Measurements from ENCODE around the gene CREB3L2. TPM values are rescaled to one million over a fixed set of nuclear protein-coding genes. Genes with fewer than 3 reads are reported as not detected.
A peak's percentile ranks its signal among the peaks of the same experiment; 100 is the strongest.
"Not testable (repeated sequence)": the region's sequence is repeated elsewhere in the genome, so short reads cannot be mapped to it uniquely, and the experiment has no call there.

The CREB3L2 gene
- polyA plus RNA-seq, 1 donor: 32.3 TPM

DNA sequence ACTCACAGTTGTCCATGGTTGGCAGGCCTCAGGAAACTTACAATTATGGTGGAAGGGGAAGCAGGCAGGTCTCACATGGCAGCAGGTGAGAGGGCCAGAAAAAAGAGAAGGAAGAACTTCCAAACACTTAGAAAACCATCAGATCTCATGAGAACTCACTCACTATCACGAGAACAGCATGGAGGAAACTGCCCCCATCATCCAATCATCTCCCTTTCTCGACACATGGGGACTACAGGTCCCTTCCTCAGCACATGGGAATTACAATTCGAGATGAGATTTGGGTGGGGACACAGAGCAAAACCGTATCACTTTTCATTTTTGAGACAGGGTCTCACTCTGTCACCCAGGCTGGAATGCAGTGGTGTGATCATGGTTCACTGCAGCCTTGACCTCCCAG is 12.3 kb upstream of the CREB3L2 start:
- DNase-seq: not testable (repeated sequence)

GRCh38 chr7:138009350-138009653 is 7.4 kb upstream of the CREB3L2 start:
- DNase-seq: no peak

GRCh38 chr7:138008588-138009349 is 6.9 kb upstream of the CREB3L2 start:
- DNase-seq: peak; percentile 70

GRCh38 chr7:138008019-138008587 is 6.2 kb upstream of the CREB3L2 start:
- no peak for DNase-seq

GRCh38 chr7:138006106-138006505 is 4.2 kb upstream of the CREB3L2 start:
- DNase-seq: no peak

- no peak for DNase-seq
Observed at GRCh38 chr7:138004936-138005335, 3.0 kb upstream of the CREB3L2 start.

- no peak for DNase-seq
Observed at GRCh38 chr7:138004046-138004445, 2.2 kb upstream of the CREB3L2 start.

DNA sequence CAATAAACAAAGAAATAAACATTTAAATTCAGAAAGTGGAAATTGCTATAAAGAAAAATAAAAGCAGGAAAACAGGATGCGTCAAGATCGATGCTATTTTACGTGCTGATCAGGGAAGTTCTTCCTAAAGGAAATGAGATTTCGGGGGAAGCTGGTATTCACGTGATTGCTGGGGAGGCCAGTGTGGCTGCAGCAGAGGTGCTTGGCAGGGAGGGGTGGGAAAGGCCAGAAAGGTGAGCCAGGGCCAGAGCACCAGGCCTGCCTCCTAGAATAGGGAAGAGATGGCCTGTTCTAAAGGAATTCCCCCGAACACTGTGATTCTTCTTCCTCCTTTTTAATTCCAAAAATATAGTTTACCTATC is 923 bp upstream of the CREB3L2 start:
- DNase-seq: no peak

GRCh38 chr7:138002096-138002827 is 376 bp upstream of the CREB3L2 start:
- peak; percentile 99 for DNase-seq

- peak; percentile 79 for DNase-seq
Observed at GRCh38 chr7:138000081-138000701, 1.7 kb downstream of the CREB3L2 start.

DNA sequence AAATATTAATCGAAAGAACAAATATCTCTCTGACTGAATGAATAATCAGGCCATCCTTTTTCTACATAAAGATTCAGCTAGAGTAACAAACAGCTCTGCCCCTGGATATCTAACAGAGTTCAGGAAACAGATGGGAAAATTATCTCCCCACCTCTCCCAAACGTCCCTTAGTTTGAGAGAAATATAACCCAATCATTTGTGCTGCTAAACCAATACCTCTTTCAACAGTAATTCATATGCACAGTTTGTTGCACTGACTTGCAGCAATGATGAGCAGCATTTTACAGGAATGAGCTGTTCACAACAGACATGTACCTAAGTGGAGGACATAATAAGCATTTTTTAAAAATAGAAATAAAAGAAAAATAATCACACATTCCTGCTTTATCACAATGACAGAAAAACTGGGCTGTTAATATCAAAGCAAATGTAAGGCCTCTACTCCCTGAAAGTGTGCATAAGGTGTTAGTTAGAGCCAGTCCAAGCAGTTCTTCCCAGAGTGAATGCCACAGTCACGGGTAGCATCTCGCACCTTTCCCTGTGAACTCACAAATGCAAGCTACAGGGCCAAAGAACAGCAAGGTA is 2.3 kb downstream of the CREB3L2 start:
- no peak for DNase-seq

DNA sequence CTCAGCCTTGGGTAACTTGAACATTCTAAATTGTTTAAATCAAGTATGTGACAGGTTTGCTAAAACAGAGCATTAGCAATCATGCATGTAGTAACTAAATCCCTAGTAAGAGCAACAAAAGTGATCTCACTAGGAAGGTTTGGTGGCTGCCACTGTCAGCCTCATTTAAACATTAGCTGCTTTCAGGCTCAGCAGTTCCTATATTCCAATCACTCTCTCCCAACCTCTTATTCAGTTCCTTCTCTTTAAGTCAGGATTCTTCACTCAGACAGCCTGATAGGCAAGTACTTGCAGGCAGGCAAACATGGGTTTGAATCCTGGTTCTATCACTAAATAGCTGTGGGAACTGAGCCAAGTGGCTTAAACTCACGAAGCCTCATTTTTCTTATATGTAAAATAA is 3.6 kb downstream of the CREB3L2 start:
- DNase-seq: no peak

DNA sequence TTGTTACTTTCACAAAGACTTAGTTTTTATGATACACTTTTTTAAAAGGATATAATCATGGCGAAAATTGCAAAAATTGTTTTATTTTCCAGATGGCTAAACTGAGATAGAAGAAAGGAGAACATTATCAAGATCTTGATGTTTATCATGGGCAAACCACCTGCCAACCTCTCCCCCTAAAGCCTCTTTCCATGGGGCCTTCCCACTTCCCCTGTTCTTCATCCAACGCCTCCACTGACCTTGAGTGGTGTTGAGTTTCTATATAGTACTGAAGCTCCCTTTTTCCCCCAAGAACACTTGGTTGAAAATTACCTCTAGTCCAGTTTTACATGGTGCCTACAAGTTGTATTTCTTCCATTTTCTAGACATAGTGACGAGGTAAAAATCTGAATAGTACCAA is 5.0 kb downstream of the CREB3L2 start:
- no peak for DNase-seq

DNA sequence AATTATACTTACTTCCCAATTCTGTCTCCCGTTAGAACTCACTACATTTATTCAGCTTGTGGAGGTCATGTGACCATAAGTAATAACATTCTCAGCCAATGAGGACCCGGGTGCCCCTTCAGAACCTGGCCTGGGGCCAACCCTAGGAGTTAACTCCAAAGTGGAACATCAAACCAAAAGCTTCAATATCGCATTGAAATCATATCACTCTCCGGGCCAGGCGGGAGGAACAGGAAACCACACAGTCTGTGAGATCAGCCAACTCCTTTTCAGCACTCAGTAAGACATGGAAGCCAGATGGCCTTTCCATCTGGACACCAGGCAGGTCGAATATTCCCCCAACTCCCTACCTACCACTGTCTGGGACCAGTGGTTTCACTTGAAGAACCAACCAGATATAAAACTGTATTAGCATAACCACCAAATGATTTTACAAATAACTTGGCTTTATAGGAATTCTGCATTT is 5.5 kb downstream of the CREB3L2 start:
- DNase-seq: peak; percentile 45

DNA sequence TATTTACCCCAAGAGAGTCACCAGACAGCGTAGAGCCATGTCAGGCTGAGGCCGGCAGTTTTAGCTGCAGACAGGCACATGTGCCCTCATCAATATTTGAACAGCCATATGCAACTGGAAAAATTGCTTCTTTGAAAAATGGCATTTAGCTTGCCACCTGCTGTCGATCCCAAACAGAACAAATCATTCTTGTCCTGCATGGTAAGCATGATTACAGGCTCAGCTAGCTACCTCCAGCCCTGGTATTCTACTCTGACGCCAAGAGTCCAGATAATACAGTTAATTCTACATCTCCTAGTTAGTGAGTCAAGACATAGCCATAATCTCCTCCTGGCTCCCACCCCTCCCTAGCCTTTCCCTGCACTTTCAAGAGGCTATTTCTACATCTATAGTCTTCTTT is 7.7 kb downstream of the CREB3L2 start:
- DNase-seq: no peak

GRCh38 chr7:137993395-137993743 is 8.5 kb downstream of the CREB3L2 start:
- no peak for DNase-seq

DNA sequence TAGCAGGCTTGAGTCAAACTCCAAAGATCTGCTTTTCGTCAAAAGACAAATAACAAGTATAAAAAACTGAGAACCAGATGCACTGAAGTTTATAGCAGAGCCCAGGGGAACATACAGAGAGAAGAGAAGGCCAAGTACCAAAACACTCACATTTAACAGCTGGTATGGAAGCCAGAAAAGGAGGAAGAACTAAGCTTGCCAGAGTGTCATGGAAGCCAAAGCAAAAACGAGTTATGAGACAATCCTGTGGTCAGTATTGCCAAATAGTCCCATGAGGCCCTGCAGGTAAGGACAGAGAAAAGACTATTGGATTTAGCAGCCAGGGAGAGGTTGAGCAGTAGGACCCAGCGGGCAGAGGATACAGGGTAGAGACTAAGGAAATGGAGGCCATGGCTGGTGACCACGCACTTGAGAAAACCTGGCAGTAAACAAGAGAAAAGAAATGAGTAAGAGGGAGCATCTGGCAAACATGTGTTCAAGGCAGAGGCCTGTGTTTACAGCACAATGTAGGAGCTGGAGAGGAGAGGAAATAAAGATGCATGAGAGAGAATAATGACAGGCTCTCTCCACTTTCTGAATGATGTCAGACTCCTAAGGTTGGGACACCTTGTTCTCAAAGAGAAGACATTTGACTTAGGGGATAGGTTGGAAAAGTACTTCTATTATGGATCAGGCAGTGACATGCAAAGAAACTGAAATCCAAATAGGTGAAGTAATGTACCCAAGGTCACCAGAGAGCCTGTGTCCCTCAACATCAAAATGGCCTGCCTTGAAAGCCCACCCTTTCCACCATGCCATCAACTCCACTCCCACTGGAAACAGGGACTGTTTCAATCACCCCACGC is 9.1 kb downstream of the CREB3L2 start:
- DNase-seq: peak; percentile 89

GRCh38 chr7:137992104-137992549 is 9.8 kb downstream of the CREB3L2 start:
- no peak for DNase-seq

DNA sequence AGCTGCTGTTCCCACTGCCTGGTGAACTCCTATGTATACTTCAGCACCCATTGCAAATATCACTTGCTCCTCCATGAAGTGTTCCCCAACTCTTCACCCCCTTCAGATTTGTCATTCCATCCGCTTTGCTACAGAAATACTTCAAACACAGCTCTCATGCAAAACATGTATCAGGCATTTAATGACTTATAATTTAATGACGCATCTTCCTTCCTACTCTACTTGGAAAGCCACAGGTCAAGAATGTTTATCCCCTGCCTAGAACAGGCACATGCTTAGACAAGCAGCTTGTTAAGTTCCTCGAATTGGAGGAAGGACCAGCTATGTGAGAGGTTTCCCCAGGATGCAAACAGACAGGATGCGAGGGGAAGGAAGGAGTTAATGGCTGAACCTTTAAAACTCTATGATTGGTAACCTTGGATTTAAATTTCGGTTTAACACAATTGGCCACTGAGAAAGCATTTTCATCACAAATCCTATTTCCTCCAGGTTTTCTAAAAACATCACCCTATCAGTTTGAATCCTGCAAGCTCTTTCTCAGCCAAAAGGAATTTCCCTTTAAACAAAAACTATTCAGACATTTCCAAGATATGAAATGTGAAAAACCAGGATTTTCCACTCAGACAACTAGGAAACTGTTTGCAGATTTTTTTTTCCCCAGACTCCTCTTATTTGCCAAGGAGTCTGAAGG is 11.5 kb downstream of the CREB3L2 start:
- peak; percentile 74 for DNase-seq

- no peak for DNase-seq
Observed at GRCh38 chr7:137989590-137989989, 12.3 kb downstream of the CREB3L2 start.

DNA sequence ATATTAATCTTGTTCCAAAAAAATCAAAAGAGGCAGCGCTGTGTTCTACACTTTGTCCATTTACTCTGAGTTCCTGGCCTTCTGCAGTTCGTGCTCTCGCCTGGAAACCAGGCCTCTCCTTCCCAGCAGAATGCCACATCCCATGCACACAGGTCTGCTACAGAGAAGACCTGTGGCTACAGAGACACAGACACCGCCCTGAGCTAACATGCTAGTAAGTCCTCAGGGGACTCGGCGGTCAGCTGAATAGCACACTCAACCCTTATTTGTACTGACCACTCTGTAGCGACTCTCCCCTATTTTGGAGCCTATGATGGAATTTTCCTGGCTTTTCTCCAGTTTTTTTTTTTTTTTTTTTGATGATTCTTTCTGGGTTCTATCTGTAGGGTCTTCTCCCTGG is 12.8 kb downstream of the CREB3L2 start:
- no peak for DNase-seq

DNA sequence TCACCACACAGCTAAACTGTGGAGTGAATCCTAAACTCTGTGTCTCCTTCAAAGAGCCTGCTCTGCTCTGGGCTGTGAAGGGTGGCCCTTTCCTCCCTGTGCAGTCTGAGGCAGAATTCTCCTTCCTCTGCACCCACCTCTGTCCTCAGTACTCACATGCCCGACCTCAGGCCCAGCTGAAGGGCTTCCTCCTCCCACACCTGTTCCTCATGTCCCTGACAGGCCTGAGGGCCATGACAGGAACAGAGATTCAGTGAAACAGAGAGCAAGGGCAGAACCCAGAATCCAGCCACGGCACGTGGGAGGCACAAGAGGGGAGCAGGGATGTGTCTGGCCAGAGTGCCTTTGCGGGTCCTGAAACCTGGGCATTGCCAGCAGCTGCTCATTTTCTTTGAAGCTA is 13.9 kb downstream of the CREB3L2 start:
- no peak for DNase-seq
